HPDE6-E6E7 (cell line): ENCODE results near the gene AGBL4.
"Not testable (repeated sequence)": the region's sequence is repeated elsewhere in the genome, so short reads cannot be mapped to it uniquely, and the experiment has no call there.

ENCODE experiments used
- DNase-seq: peaks from one replicate; pipeline ENCODE4 v3.0.0; 2011; ENCODE audit warnings: missing footprints; ENCODE audit errors: extremely low spot score

Gene AGBL4

DNA sequence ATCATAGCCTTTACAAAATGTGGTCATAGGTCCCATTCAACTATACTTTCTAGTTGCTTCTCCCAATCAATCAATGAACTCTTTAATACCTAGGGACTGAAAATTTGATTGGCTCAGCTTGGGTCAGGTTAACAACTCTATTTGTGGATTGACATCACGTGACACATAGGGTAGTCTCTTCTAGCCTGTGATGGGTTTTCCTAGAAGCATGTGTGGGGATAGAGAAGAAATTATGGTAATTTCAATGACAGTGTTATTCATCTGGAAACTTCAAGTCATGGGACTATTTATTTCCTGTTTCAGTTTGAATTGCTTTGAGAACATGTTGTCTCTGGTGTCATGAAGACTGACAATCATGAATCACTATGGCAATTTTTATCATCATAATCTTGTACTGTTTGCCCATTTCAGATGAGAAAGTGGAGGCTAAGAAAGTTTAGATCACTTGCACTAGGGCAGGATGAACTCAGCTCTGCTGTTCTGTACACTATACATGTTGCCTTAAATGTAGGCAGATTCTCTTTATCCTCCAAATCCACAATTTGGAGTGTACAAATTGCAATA lies 717.2 kb downstream of the AGBL4 start:
- no peak for DNase-seq

GRCh38 chr1:49302400-49302799 lies 721.4 kb downstream of the AGBL4 start:
- DNase-seq = not testable (repeated sequence)

GRCh38 chr1:49298304-49298703 lies 725.5 kb downstream of the AGBL4 start:
- no peak for DNase-seq

DNA sequence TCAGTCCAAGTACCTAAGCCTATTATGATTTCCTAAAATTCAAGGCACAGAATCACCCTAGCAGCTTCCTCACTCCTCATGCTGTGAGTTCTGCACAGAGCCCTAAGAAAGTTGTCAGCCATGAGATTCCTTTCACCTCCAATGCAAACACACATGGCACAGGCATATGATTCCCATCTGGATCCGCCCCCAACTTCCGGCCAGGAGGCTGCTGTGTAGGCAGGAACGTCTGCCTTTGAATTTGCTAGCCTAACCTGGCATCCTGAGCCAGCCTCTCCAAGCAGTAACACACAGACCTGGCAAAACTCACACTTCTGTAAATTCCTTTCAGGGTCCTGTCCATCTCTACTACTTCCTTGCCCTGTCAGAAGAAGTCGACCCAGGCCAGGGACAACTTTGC lies 726.0 kb downstream of the AGBL4 start:
- DNase-seq = no peak

DNA sequence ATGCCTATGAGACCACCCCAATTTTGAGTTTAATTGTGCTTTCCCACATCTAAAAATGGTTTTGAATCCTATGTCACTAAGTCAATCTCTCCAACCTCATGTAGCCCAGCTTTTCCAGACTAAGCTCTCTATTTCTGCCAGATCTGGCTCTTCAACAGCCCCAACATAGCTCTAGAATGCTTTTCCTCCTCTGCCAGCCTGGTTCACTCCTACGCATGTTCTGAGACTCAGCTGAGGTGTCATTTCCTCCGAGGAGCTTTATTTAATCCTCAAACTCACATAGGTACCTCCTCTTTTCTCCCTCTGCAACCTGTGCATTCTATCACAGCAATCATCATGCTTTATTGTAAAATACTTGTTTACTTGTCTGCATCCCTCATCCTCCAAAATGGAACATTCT lies 729.2 kb downstream of the AGBL4 start:
- no peak for DNase-seq

DNA sequence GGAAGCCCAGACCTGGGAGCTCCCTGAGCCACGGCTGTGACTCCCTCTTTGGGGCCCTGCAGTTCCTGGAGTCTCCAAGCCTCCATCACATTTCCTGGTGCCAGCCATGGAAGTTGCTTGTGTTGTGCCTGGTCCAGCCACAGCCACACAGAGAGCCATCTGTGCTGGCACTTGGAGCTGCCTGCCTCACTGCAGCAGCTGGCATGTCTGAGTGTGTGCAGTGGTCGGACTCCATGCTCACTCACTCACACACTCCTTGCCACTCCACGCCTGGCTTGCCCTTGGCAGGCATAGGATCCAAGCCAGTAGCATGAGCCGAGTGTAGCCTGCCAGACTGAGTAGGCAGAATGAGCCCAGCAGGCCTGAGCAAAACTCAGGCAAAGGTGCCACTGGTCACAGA lies 730.7 kb downstream of the AGBL4 start:
- no peak for DNase-seq

DNA sequence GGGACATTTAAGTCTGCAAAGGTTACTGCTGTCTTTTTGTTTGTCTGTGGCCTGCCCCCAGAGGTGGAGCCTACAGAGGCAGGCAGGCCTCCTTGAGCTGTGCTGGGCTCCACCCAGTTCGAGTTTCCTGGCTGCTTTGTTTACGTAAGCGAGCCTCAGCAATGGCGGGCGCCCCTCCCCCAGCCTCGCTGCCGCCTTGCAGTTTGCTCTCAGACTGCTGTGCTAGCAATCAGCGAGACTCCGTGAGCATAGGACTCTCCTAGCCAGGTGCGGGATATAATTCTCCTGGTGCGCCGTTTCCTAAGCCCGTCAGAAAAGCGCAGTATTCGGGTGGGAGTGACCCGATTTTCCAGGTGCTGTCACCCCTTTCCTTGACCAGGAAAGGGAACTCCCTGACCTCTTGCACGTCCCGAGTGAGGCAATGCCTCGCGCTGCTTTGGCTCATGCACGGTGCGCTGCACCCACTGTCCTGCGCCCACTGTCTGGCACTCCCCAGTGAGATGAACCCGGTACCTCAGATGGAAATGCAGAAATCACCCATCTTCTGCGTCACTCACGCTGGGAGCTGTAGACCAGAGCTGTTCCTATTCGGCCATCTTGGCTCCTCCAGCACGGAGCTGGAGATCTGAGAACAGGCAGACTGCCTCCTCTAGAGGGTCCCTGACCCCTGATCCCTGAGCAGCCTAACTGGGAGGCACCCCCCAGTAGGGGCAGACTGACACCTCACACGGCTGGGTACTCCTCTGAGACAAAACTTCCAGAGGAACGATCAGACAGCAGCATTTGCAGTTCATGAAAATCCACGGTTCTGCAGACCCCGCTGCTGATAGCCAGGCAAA lies 766.3 kb downstream of the AGBL4 start:
- not testable (repeated sequence) for DNase-seq

- no peak for DNase-seq
Measured at GRCh38 chr1:49252917-49253316, 770.8 kb downstream of the AGBL4 start.

- DNase-seq = no peak
Measured at GRCh38 chr1:49251019-49251784, 772.6 kb downstream of the AGBL4 start.

DNA sequence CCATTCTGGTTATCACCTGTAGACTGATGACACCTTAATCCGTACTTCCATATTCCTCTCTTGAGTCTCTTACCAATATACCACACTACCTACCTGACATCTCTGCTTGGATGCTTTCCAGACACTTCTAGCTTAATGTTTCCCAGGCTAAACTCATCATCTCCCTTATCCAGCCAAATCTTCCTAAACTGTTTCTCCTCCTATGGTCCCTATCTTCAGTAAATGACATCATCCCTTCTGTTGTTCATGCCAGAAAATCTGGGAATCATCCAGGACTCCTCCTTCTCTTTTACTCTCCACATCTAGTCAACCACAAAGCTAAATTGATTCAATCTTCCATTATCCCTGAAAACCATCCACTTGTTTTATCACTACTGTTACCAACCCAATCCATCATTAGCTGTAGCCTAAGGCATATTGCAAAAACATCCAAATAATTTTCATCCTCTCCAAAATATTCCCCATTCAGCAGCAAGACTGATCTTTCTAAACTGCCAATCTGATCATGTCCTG lies 783.0 kb downstream of the AGBL4 start:
- no peak for DNase-seq

- no peak for DNase-seq
Measured at GRCh38 chr1:49234988-49235387, 788.8 kb downstream of the AGBL4 start.

DNA sequence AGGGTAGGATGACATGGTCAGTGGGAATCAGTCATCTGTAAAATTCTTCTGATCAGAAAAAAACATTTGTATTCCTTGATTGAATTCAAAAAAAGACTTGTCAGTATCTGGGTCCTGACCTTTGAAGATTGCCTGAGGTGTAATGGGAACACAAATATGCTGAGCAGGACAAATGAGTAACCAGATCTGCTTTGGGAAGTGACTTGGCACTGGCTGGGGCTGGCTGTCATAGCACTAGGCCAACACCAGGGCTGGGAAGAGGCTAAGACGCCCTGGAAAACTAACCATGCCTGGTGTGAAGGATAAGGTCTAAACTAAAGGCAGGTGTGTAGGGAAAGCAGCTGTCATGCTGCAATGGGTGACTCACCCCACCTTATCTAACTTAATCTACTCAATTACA lies 794.2 kb downstream of the AGBL4 start:
- DNase-seq = no peak

- DNase-seq = no peak
Measured at GRCh38 chr1:49226758-49227157, 797.0 kb downstream of the AGBL4 start.

DNA sequence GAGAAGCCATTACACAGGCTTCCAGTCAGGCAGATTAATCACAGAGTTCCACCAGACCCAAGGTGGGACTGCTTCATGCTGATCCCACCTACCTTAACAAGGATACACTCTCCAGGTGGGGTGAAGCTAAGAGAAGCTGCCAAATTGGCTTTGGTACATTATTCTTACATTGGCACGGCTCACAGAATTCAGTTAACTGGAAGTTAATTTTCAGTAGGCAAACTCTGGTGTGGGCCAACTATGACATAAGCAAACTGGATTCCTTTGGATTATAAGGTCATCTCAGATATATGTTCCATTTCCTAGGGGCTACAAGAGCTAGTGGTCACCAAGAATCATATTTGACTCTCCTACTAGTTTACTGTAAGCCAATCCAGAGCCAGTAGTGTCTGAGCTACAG lies 798.3 kb downstream of the AGBL4 start:
- no peak for DNase-seq

DNA sequence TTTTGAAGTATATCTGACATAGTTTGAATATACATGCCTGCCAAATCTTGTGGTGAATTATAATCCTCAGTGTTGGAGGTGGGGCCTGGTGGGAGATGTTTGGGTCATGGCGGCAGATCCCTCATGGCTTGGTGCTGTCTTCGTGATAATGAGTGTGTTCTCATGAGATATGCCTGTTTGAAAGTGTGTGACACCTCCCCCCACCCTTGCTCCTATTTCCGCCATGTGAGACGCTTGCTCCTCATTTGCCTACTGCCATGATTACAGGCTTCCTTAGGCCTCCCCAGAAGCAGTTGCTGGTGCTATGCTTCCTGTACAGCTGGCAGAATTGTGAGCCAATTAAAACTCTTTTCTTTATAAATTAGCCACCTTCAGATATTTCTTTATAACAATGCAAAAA lies 810.5 kb downstream of the AGBL4 start:
- DNase-seq = no peak

- no peak for DNase-seq
Measured at GRCh38 chr1:49208712-49209111, 815.0 kb downstream of the AGBL4 start.

DNA sequence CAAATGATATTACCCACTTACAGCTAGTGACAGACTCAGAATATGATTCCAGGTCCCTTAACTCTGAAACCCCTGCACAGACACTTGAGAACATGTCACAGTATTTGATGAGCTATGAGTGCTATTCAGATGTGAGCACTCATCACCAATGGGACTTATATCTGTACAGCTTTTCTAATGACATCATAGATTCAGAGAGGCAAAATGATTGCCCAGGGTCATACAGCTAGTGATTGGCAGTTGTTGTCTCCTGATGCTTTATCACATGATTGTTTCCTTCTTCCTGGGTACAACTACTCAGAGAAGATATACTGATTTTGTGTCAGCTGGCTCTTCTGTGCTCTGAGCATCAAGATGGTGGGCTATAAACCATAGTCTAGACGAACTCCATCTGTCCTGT lies 819.0 kb downstream of the AGBL4 start:
- DNase-seq = no peak

DNA sequence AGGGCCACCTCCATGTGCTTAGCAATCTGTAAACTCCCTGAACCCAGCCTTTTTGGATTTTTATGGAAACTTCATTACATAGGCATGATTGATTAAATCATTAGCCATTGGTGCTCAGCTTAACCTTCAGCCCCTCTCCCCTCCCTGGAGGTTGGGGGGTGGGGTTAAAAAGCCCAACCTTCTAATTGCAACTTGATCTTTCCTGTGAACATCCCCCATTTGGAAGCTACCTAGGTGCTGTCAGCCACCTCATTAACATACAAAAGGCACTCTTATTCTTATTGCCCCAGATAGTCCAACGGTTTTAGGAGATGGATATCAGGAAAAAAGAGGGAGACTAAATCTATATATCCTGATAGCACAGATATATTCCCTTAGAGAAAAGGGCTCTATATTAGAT lies 823.0 kb downstream of the AGBL4 start:
- no peak for DNase-seq

GRCh38 chr1:49199564-49199963 lies 824.2 kb downstream of the AGBL4 start:
- no peak for DNase-seq

GRCh38 chr1:49197081-49197480 lies 826.7 kb downstream of the AGBL4 start:
- no peak for DNase-seq

- DNase-seq = no peak
Measured at GRCh38 chr1:49190138-49190537, 833.6 kb downstream of the AGBL4 start.

DNA sequence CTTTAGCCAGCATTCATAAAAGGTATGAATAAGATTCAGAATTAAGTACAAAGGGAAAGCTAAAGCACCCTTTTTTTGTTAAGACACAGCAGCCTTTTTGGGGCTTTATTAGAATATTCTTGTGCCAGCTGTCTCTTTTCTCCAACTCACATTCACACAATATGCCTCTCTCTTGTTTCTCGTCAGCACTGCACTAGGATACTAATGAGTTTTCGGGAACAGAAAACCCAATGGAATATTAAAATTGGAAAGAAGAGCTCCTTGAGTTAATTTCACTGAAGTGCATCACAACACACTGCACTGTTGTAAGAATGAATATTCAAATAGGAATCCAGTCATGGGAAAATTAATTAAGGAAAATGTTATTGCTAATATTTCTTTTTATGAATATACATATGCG lies 836.7 kb downstream of the AGBL4 start:
- DNase-seq = no peak
